ENCODE measurements around the gene REEP6. TPM values are rescaled to one million over a fixed set of nuclear protein-coding genes. Genes with fewer than 3 reads are reported as not detected.

The REEP6 gene
- total and polyA plus RNA-seq, 2 experiments from 2014 or later: 3.0 to 4.3 TPM

DNA sequence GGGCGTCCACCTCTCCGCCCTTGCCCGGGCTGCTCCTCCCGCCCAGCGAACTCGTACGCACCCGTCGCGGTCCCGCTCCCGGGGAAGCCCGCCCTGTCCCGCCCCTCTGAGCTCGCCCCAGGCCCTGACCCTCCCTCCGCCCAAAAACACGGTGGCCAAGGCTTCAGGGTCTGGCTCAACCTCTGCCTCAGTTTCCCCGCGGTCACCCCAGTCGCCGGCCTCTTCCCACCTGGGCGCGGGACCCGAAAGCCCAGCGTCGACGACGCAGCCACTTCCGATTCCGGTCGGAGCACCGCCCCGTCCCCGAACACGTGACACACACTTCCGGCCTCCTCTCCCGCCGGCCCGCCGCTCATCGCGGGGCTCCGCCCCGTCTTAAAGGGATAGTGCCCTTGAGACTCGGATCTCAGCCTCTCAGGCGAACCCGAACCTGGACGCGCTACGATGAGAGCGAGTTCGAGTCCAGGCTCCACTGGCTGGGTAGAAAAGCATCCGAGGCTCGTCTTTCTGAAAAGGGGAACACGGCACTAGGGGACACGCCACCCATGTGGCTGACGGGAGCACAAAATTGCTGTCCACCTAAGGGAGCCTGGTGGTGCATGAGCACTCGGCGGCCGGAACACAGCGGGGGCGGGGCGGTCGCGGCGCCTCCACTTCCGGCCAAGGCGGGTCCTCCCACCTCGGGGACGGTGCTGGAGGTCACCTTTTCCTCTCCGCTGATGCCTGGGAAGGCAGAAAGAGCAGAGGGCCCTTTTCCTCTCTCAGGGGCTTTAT, 11.9 kb upstream of the REEP6 start, which contains the start of gene C19orf25:
Gene C19orf25 (minus strand): TSS at position 282 of the 774 bp plus-strand sequence. CDS start 312 bp downstream, outside the sequence.
- WGBS, 2 experiments (ENCODE audit: low coverage in 1 of 2, low lambda C conversion rate in 2 of 2, missing lambda C conversion rate in 2 of 2): 2% methylated on average over 55 to 64 of the region's 71 CpGs
- Histone ChIP-seq H3K4me2 (ENCODE audit: unreplicated experiment) (peak within 1 kb of the TSS; percentile 80), H3K79me2 (ENCODE audit: insufficient read depth) (peaks cover 28% of the 10 kb centered on the region), H3K36me3 (ENCODE audit: low read depth) (no peaks in the 10 kb centered on the region), H3K27me3 (replicated peaks; ENCODE audit: insufficient read depth) (no peaks in the 10 kb centered on the region), H3F3A (ENCODE audit: insufficient read depth) (no peaks in the 10 kb centered on the region), H3K4me3 (peak within 1 kb of the TSS; percentile 83), H3K4me1 (ENCODE audit: insufficient read depth) (no peaks in the 10 kb centered on the region), H3K27ac (peak within 1 kb of the TSS; percentile 11; the same call in 1 of the 2 replicates), H3K9ac (peak within 1 kb of the TSS; percentile 73), H2AFZ (peak within 1 kb of the TSS; percentile 98), H3K9me2 (ENCODE audit: insufficient read depth) (no peaks in the 10 kb centered on the region), H3K9me3 (ENCODE audit: low read depth) (no peaks in the 10 kb centered on the region), H4K20me1 (ENCODE audit: insufficient read depth) (no peaks in the 10 kb centered on the region)
- TF ChIP-seq EZH2 (IDR thresholded peaks at IDR 0.05; ENCODE audit: insufficient read depth, poor library complexity, severe bottlenecking): no peak
- TF ChIP-seq EZH2phosphoT487 (IDR thresholded peaks at IDR 0.05; ENCODE audit: insufficient read depth, low read depth): no peak
- in situ Hi-C loops (cut with MboI): no loop called here
- peak; percentile 98 for DNase-seq

GRCh38 chr19:1481224-1481892, 9.6 kb upstream of the REEP6 start:
- in situ Hi-C loops (cut with MboI): no loop called here
- Histone ChIP-seq H3K79me2 (ENCODE audit: insufficient read depth) (peaks cover 25% of the 10 kb centered on the region), H3K9me3 (ENCODE audit: low read depth) (no peaks in the 10 kb centered on the region), H3K27me3 (replicated peaks; ENCODE audit: insufficient read depth) (no peaks in the 10 kb centered on the region), H3K4me2 (ENCODE audit: unreplicated experiment) (no peak overlapping the region), H3K27ac (no peak overlapping the region), H3F3A (ENCODE audit: insufficient read depth) (no peaks in the 10 kb centered on the region), H3K9ac (no peak overlapping the region), H3K4me3 (no peak overlapping the region), H3K36me3 (ENCODE audit: low read depth) (no peaks in the 10 kb centered on the region), H2AFZ (no peak overlapping the region), H4K20me1 (ENCODE audit: insufficient read depth) (no peaks in the 10 kb centered on the region), H3K4me1 (ENCODE audit: insufficient read depth) (no peaks in the 10 kb centered on the region), H3K9me2 (ENCODE audit: insufficient read depth) (no peaks in the 10 kb centered on the region)
- DNase-seq: no peak
- WGBS, 2 experiments (ENCODE audit: low coverage in 1 of 2, low lambda C conversion rate in 2 of 2, missing lambda C conversion rate in 2 of 2): 76 to 77% methylated on average over 26 of the region's 26 CpGs
- TF ChIP-seq EZH2phosphoT487 (IDR thresholded peaks at IDR 0.05; ENCODE audit: insufficient read depth, low read depth): no peak
- no peak for TF ChIP-seq EZH2 (IDR thresholded peaks at IDR 0.05; ENCODE audit: insufficient read depth, poor library complexity, severe bottlenecking)

- Histone ChIP-seq H3K4me1 (ENCODE audit: insufficient read depth) (no peaks in the 10 kb centered on the region), H3K4me2 (ENCODE audit: unreplicated experiment) (no peak overlapping the region), H3K9ac (no peak overlapping the region), H3K36me3 (ENCODE audit: low read depth) (no peaks in the 10 kb centered on the region), H4K20me1 (ENCODE audit: insufficient read depth) (no peaks in the 10 kb centered on the region), H3K79me2 (ENCODE audit: insufficient read depth) (peaks cover 20% of the 10 kb centered on the region), H3K27ac (no peak overlapping the region), H3K9me3 (ENCODE audit: low read depth) (no peaks in the 10 kb centered on the region), H3K27me3 (replicated peaks; ENCODE audit: insufficient read depth) (no peaks in the 10 kb centered on the region), H3K9me2 (ENCODE audit: insufficient read depth) (no peaks in the 10 kb centered on the region), H2AFZ (no peak overlapping the region), H3K4me3 (no peak overlapping the region), H3F3A (ENCODE audit: insufficient read depth) (no peaks in the 10 kb centered on the region)
- TF ChIP-seq EZH2 (IDR thresholded peaks at IDR 0.05; ENCODE audit: insufficient read depth, poor library complexity, severe bottlenecking) (no peak), EZH2phosphoT487 (IDR thresholded peaks at IDR 0.05; ENCODE audit: insufficient read depth, low read depth) (no peak)
- 86 to 89% methylated on average over 16 to 28 of the region's 36 CpGs for WGBS, 2 experiments (ENCODE audit: low coverage in 1 of 2, low lambda C conversion rate in 2 of 2, missing lambda C conversion rate in 2 of 2)
- in situ Hi-C loops (cut with MboI): no loop called here
- DNase-seq: no peak
Observed at GRCh38 chr19:1481893-1482360, 9.1 kb upstream of the REEP6 start.

- in situ Hi-C loops (cut with MboI): no loop called here
- no peaks in the 10 kb centered on the region for H3K36me3 ChIP-seq (ENCODE audit: low read depth)
- no peaks in the 10 kb centered on the region for H3K27me3 ChIP-seq (replicated peaks; ENCODE audit: insufficient read depth)
- no peak for DNase-seq
- WGBS, 2 experiments (ENCODE audit: low coverage in 1 of 2, low lambda C conversion rate in 2 of 2, missing lambda C conversion rate in 2 of 2): 75 to 81% methylated on average over 34 to 37 of the region's 37 CpGs
- H3F3A ChIP-seq (ENCODE audit: insufficient read depth): no peaks in the 10 kb centered on the region
- TF ChIP-seq EZH2phosphoT487 (IDR thresholded peaks at IDR 0.05; ENCODE audit: insufficient read depth, low read depth) (no peak), EZH2 (IDR thresholded peaks at IDR 0.05; ENCODE audit: insufficient read depth, poor library complexity, severe bottlenecking) (no peak)
- no peak overlapping the region for H3K4me2 ChIP-seq (ENCODE audit: unreplicated experiment)
- H3K9me2 ChIP-seq (ENCODE audit: insufficient read depth): no peaks in the 10 kb centered on the region
- no peaks in the 10 kb centered on the region for H3K9me3 ChIP-seq (ENCODE audit: low read depth)
- H4K20me1 ChIP-seq (ENCODE audit: insufficient read depth): no peaks in the 10 kb centered on the region
- H3K9ac ChIP-seq: no peak overlapping the region
- no peak overlapping the region for H2AFZ ChIP-seq
- H3K4me1 ChIP-seq (ENCODE audit: insufficient read depth): no peaks in the 10 kb centered on the region
- H3K27ac ChIP-seq: no peak overlapping the region
- H3K4me3 ChIP-seq: no peak overlapping the region
- H3K79me2 ChIP-seq (ENCODE audit: insufficient read depth): peaks cover 14% of the 10 kb centered on the region
Observed at GRCh38 chr19:1482361-1483130, 8.4 kb upstream of the REEP6 start.
